Measurements from ENCODE around the gene NHEJ1. TPM values are rescaled to one million over a fixed set of nuclear protein-coding genes. Genes with fewer than 3 reads are reported as not detected.

Gene NHEJ1
- total RNA-seq, 1 experiment from 2014 or later, result 22.3 TPM

GRCh38 chr2:219159771-219160185 is 837 bp downstream of the NHEJ1 start:
- peak; percentile 13 for ATAC-seq
- Mint-ChIP-seq H3K9me3 (no peaks in the 10 kb centered on the region), H3K27me3 (ENCODE audit: low read depth) (peaks cover 19% of the 10 kb centered on the region), H3K4me3 (peak overlapping the region; percentile 79), H3K27ac (no peak overlapping the region), H3K4me1 (peaks cover 17% of the 10 kb centered on the region), H3K36me3 (peaks cover 8% of the 10 kb centered on the region)
- CTCF ChIA-PET, result interaction anchor here (0.8 to 7.6 kb wide), 17 partner anchors 11 to 370 kb away, joined by 3 to 97 read pairs (median 4); partner anchors contain the start of genes ABCB6, CNPPD1, DNPEP and IHH
- no peak for DNase-seq (ENCODE audit: low spot score)
- TF ChIP-seq FOXK1 (CRISPR knock-in tag; IDR thresholded peaks at IDR 0.05), result no peak
- TF ChIP-seq, protein P1, sequence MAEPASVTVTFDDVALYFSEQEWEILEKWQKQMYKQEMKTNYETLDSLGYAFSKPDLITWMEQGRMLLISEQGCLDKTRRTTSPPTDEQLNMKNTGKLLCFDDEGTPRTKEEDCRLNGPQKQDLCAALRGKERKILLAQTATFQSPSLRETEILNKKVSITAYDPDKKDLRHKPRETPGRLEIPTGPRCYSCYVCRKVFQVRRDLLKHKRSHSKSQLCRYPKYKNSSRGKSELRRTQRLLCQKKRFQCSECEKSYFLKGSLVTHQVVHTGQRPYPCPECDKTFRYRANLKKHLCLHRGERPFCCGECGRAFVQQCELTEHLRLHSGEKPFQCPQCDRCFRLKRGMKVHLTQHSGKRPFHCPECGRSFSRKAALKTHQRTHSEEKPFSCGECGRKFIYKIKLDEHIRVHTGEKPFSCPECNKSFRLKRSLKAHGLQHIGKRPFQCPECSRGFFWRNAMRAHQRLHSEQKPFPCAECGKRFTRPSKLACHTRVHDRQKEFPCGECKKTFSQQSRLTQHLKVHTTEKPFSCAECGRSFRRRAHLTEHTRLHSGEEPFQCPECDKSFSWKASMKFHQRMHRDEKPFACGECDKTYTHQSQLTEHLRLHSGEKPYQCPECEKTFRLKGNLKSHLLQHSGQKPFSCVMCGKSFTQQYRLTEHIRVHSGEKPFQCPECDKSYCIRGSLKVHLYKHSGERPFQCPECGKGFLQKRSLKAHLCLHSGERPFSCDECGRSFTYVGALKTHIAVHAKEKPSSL (CRISPR knock-in tag; conservative IDR thresholded peaks at IDR 0.05), result no peak
- no peak for TF ChIP-seq ETV6 (CRISPR knock-in tag; IDR thresholded peaks at IDR 0.05)
- TF ChIP-seq GTF2I (CRISPR knock-in tag; conservative IDR thresholded peaks at IDR 0.05), result no peak
- TF ChIP-seq, protein P2, sequence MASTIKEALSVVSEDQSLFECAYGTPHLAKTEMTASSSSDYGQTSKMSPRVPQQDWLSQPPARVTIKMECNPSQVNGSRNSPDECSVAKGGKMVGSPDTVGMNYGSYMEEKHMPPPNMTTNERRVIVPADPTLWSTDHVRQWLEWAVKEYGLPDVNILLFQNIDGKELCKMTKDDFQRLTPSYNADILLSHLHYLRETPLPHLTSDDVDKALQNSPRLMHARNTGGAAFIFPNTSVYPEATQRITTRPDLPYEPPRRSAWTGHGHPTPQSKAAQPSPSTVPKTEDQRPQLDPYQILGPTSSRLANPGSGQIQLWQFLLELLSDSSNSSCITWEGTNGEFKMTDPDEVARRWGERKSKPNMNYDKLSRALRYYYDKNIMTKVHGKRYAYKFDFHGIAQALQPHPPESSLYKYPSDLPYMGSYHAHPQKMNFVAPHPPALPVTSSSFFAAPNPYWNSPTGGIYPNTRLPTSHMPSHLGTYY (CRISPR knock-in tag; IDR thresholded peaks at IDR 0.05), result no peak
- TF ChIP-seq, protein P3, sequence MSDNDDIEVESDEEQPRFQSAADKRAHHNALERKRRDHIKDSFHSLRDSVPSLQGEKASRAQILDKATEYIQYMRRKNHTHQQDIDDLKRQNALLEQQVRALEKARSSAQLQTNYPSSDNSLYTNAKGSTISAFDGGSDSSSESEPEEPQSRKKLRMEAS (CRISPR knock-in tag; IDR thresholded peaks at IDR 0.05), result 0 out of 2 replicates have a peak, but pooled peaks have one; percentile 3
- POLR2A ChIA-PET, result no interaction called here

DNA sequence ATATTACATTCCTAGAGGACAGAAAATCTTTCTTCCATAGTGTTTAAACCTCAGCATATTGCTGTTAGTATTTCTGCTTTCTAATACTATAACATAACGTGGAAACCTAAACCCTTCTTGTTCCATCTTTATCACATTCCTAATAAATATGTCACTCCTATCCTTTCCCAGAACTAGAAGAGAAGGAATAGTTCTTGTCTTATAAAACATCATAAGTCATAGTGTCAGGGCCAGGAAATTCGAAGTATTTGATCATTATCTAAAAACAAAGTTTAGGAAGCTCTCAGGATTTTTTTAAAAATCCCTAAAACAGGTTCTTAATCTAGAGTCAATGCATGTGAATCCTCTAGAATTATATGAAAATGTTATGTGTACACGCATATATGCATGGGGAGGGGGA is 2.0 kb downstream of the NHEJ1 start:
- no peak overlapping the region for H3K4me3 Mint-ChIP-seq
- TF ChIP-seq ZNF532 (CRISPR knock-in tag; IDR thresholded peaks at IDR 0.05; ENCODE audit: borderline replicate concordance) (no peak), PRRX2 (CRISPR knock-in tag; IDR thresholded peaks at IDR 0.05) (no peak)
- TF ChIP-seq, protein P4, sequence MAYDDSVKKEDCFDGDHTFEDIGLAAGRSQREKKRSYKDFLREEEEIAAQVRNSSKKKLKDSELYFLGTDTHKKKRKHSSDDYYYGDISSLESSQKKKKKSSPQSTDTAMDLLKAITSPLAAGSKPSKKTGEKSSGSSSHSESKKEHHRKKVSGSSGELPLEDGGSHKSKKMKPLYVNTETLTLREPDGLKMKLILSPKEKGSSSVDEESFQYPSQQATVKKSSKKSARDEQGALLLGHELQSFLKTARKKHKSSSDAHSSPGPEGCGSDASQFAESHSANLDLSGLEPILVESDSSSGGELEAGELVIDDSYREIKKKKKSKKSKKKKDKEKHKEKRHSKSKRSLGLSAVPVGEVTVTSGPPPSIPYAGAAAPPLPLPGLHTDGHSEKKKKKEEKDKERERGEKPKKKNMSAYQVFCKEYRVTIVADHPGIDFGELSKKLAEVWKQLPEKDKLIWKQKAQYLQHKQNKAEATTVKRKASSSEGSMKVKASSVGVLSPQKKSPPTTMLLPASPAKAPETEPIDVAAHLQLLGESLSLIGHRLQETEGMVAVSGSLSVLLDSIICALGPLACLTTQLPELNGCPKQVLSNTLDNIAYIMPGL (CRISPR knock-in tag; IDR thresholded peaks at IDR 0.05), result no peak
- H3K36me3 Mint-ChIP-seq, result peaks cover 8% of the 10 kb centered on the region
- ChIA-PET CTCF (interaction anchor here (0.6 to 7.6 kb wide), 9 partner anchors 13 to 178 kb away, joined by 3 to 97 read pairs (median 4); partner anchors contain the start of genes CFAP65, IHH and TUBA4A), POLR2A (no interaction called here)
- peaks cover 19% of the 10 kb centered on the region for H3K27me3 Mint-ChIP-seq (ENCODE audit: low read depth)
- peaks cover 17% of the 10 kb centered on the region for H3K4me1 Mint-ChIP-seq
- H3K27ac Mint-ChIP-seq, result no peak overlapping the region
- ATAC-seq (no peak), DNase-seq (ENCODE audit: low spot score) (no peak)
- no peaks in the 10 kb centered on the region for H3K9me3 Mint-ChIP-seq

GRCh38 chr2:219158025-219158424 is 2.6 kb downstream of the NHEJ1 start:
- Mint-ChIP-seq H3K36me3 (peaks cover 8% of the 10 kb centered on the region), H3K9me3 (no peaks in the 10 kb centered on the region), H3K4me3 (no peak overlapping the region), H3K27ac (no peak overlapping the region), H3K27me3 (ENCODE audit: low read depth) (peaks cover 16% of the 10 kb centered on the region), H3K4me1 (peaks cover 17% of the 10 kb centered on the region)
- DNase-seq (ENCODE audit: low spot score) (no peak), ATAC-seq (no peak)
- POLR2A ChIA-PET, result no interaction called here
- CTCF ChIA-PET, result interaction anchor here (0.6 to 7.6 kb wide), 6 partner anchors 17 to 156 kb away, joined by 3 to 97 read pairs (median 8); partner anchors contain the start of genes CFAP65 and IHH
- no peak for TF ChIP-seq USF1 (CRISPR knock-in tag; IDR thresholded peaks at IDR 0.05)
- TF ChIP-seq, protein P5, sequence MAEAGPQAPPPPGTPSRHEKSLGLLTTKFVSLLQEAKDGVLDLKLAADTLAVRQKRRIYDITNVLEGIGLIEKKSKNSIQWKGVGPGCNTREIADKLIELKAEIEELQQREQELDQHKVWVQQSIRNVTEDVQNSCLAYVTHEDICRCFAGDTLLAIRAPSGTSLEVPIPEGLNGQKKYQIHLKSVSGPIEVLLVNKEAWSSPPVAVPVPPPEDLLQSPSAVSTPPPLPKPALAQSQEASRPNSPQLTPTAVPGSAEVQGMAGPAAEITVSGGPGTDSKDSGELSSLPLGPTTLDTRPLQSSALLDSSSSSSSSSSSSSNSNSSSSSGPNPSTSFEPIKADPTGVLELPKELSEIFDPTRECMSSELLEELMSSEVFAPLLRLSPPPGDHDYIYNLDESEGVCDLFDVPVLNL (CRISPR knock-in tag; IDR thresholded peaks at IDR 0.05; ENCODE audit: borderline replicate concordance, low read depth), result no peak
- no peak for TF ChIP-seq ZMAT4 (CRISPR knock-in tag; IDR thresholded peaks at IDR 0.05)
- no peak for TF ChIP-seq RELA (CRISPR knock-in tag; IDR thresholded peaks at IDR 0.05; ENCODE audit: borderline replicate concordance)
- TF ChIP-seq MXD4 (CRISPR knock-in tag; IDR thresholded peaks at IDR 0.05; ENCODE audit: borderline replicate concordance), result no peak
- TF ChIP-seq ZNF416 (CRISPR knock-in tag; IDR thresholded peaks at IDR 0.05), result no peak
- no peak for TF ChIP-seq ZNF396 (CRISPR knock-in tag; IDR thresholded peaks at IDR 0.05; ENCODE audit: borderline replicate concordance)
- TF ChIP-seq ZNF121 (CRISPR knock-in tag; IDR thresholded peaks at IDR 0.05), result no peak
